ENCODE data around the gene INAFM1. TPM values are rescaled to one million over a fixed set of nuclear protein-coding genes. Genes with fewer than 3 reads are reported as not detected.
"Not testable (repeated sequence)": the region's sequence is repeated elsewhere in the genome, so short reads cannot be mapped to it uniquely, and the experiment has no call there.

Gene INAFM1
- polyA plus RNA-seq, 1 experiment = 2.4 TPM

- H3K27me3 ChIP-seq (ENCODE audit: control insufficient read depth, insufficient read depth, low read length) = no peaks in the 10 kb centered on the region
- ChIA-PET POLR2A (interaction anchor here (2.7 to 3.4 kb wide), 2 partner anchors 16 kb away, joined by 29 to 56 read pairs; no protein-coding TSS in a partner anchor), CTCF (no interaction called here)
- H3K4me3 ChIP-seq (ENCODE audit: low read depth, low read length) = no peak overlapping the region
- no peak overlapping the region for H3K27ac ChIP-seq (ENCODE audit: low read depth, low read length)
- no peak for DNase-seq (ENCODE audit: low read depth, low spot score)
- no peak for TF ChIP-seq CTCF (IDR thresholded peaks at IDR 0.05; ENCODE audit: low read depth, low read length)
- no peaks in the 10 kb centered on the region; the same call in 1 of the 2 replicates for H3K9me3 ChIP-seq (ENCODE audit: control insufficient read depth, insufficient read depth, low read length)
Observed at GRCh38 chr19:47241919-47242577, 32.6 kb upstream of the INAFM1 start.

GRCh38 chr19:47243364-47243775 is 31.3 kb upstream of the INAFM1 start:
- H3K9me3 ChIP-seq (ENCODE audit: control insufficient read depth, insufficient read depth, low read length) = no peaks in the 10 kb centered on the region; the same call in 1 of the 2 replicates
- POLR2A ChIA-PET = interaction anchor here (0.6 to 2.7 kb wide), 8 partner anchors 13 to 537 kb away, joined by 3 to 56 read pairs (median 4); partner anchors contain the start of genes CCDC9 and ZC3H4
- H3K4me3 ChIP-seq (ENCODE audit: low read depth, low read length) = peak overlapping the region; percentile 63
- CTCF ChIA-PET = interaction anchor here (1.0 to 6.3 kb wide), 3 partner anchors 11 to 94 kb away, joined by 6 to 351 read pairs (median 18); no protein-coding TSS in a partner anchor
- TF ChIP-seq CTCF (IDR thresholded peaks at IDR 0.05; ENCODE audit: low read depth, low read length) = no peak
- H3K27me3 ChIP-seq (ENCODE audit: control insufficient read depth, insufficient read depth, low read length) = no peaks in the 10 kb centered on the region
- H3K27ac ChIP-seq (ENCODE audit: low read depth, low read length) = peak overlapping the region; percentile 95
- no peak for DNase-seq (ENCODE audit: low read depth, low spot score)

- TF ChIP-seq CTCF (IDR thresholded peaks at IDR 0.05; ENCODE audit: low read depth, low read length) = peak; percentile 92
- H3K4me3 ChIP-seq (ENCODE audit: low read depth, low read length) = peak overlapping the region; percentile 63
- H3K27me3 ChIP-seq (ENCODE audit: control insufficient read depth, insufficient read depth, low read length) = no peaks in the 10 kb centered on the region
- peak; percentile 94 for DNase-seq (ENCODE audit: low read depth, low spot score)
- H3K9me3 ChIP-seq (ENCODE audit: control insufficient read depth, insufficient read depth, low read length) = no peaks in the 10 kb centered on the region; the same call in 1 of the 2 replicates
- ChIA-PET POLR2A (interaction anchor here (0.6 to 2.7 kb wide), 15 partner anchors 12 to 393 kb away, joined by 3 to 56 read pairs (median 4); partner anchors contain the start of genes AP2S1, CCDC9 and ZC3H4), CTCF (interaction anchor here (0.6 to 6.3 kb wide), 35 partner anchors 9 to 270 kb away, joined by 3 to 351 read pairs (median 8); partner anchors contain the start of genes CCDC9, SAE1 and ZC3H4)
- peak overlapping the region; percentile 95 for H3K27ac ChIP-seq (ENCODE audit: low read depth, low read length)
Observed at GRCh38 chr19:47243776-47244547, 30.7 kb upstream of the INAFM1 start.

- no peak overlapping the region for H3K4me3 ChIP-seq (ENCODE audit: low read depth, low read length)
- POLR2A ChIA-PET = no interaction called here
- no peaks in the 10 kb centered on the region for H3K27me3 ChIP-seq (ENCODE audit: control insufficient read depth, insufficient read depth, low read length)
- no peaks in the 10 kb centered on the region; the same call in 1 of the 2 replicates for H3K9me3 ChIP-seq (ENCODE audit: control insufficient read depth, insufficient read depth, low read length)
- peak; percentile 97 for TF ChIP-seq CTCF (IDR thresholded peaks at IDR 0.05; ENCODE audit: low read depth, low read length)
- CTCF ChIA-PET = interaction anchor here (0.6 to 6.3 kb wide), 40 partner anchors 8 to 407 kb away, joined by 3 to 351 read pairs (median 5); partner anchors contain the start of genes CCDC9, DHX34 and SAE1
- H3K27ac ChIP-seq (ENCODE audit: low read depth, low read length) = no peak overlapping the region
- peak; percentile 49 for DNase-seq (ENCODE audit: low read depth, low spot score)
Observed at GRCh38 chr19:47247308-47247990, 27.2 kb upstream of the INAFM1 start.

- CTCF ChIA-PET = interaction anchor here (0.6 to 2.3 kb wide), 5 partner anchors 8 to 127 kb away, joined by 3 to 14 read pairs (median 4); no protein-coding TSS in a partner anchor
- peak overlapping the region; percentile 87 for H3K27ac ChIP-seq (ENCODE audit: low read depth, low read length)
- not testable (repeated sequence) for H3K27me3 ChIP-seq (ENCODE audit: control insufficient read depth, insufficient read depth, low read length); DNase-seq (ENCODE audit: low read depth, low spot score); H3K9me3 ChIP-seq (ENCODE audit: control insufficient read depth, insufficient read depth, low read length); H3K4me3 ChIP-seq (ENCODE audit: low read depth, low read length)
- POLR2A ChIA-PET = interaction anchor here (1.4 kb wide), 1 partner anchor 27 kb away, joined by 6 read pairs; no protein-coding TSS in a partner anchor
Observed at GRCh38 chr19:47253016-47253415, 21.7 kb upstream of the INAFM1 start.

All from AG04450 (cell line).